Omental fat pad (tissue), 4 donors: ENCODE measurements around the gene COA1. TPM values are rescaled to one million over a fixed set of nuclear protein-coding genes. Genes with fewer than 3 reads are reported as not detected.
A peak's percentile ranks its signal among the peaks of the same experiment; 100 is the strongest.

Experiments used
- ATAC-seq: fragments of 150-250 bp; one replicate; pipeline ENCODE4 v1.9.1; 2016; ENCODE audit warnings: mild to moderate bottlenecking, moderate library complexity; ENCODE audit not compliant: low FRiP score
- DNase-seq: peaks from one replicate; pipeline ENCODE4 v3.0.0-alpha.2; 2019; ENCODE audit warnings: low spot score
- total RNA-seq, 4 donors: library from RNA; depleted of rRNA; stranded (reverse); fragments of >200 nt; gene quantifications; one replicate each; pipeline ENCODE4 v1.1.0, GENCODE V29; 2016
- TF ChIP-seq, protein P1 (sequence below), 3 donors: fragments of 450-650 bp; IDR thresholded peaks; one replicate each; pipeline ENCODE4 v1.5.1; 2016 to 2017; ENCODE audit warnings: antibody characterized with exemption in 3 of 3, mild to moderate bottlenecking in 3 of 3, moderate library complexity in 2 of 3

Gene COA1
- total RNA-seq, 4 donors from 2014 or later: 34.5 to 57.4 (median 44.3) TPM

- DNase-seq: no peak
- no peak for ATAC-seq
- TF ChIP-seq, protein P1, sequence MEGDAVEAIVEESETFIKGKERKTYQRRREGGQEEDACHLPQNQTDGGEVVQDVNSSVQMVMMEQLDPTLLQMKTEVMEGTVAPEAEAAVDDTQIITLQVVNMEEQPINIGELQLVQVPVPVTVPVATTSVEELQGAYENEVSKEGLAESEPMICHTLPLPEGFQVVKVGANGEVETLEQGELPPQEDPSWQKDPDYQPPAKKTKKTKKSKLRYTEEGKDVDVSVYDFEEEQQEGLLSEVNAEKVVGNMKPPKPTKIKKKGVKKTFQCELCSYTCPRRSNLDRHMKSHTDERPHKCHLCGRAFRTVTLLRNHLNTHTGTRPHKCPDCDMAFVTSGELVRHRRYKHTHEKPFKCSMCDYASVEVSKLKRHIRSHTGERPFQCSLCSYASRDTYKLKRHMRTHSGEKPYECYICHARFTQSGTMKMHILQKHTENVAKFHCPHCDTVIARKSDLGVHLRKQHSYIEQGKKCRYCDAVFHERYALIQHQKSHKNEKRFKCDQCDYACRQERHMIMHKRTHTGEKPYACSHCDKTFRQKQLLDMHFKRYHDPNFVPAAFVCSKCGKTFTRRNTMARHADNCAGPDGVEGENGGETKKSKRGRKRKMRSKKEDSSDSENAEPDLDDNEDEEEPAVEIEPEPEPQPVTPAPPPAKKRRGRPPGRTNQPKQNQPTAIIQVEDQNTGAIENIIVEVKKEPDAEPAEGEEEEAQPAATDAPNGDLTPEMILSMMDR (IDR thresholded peaks at IDR 0.05): no peak
These were observed 83.6 kb downstream of the COA1 start for GRCh38 chr7:43645699-43646226.

DNA sequence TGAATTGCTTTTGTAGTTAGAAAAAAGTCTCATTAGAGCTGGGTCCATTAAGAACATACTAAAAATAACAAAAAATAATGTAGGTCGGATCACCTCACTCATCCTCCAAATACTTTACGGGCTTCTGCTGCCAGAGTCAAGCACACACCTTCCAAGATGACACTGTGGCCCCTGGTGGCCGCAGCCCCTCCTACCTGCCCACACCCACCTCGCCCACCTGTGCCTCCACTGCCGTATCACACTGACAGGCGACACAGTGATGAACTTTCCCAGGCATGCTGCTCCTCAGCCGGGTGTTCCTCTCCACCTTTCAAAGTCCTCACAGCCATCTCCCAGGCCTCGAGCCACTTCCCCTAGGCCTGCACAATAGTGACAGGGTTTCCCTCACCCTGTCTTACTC is 85.5 kb downstream of the COA1 start:
- DNase-seq: no peak
- ATAC-seq: no peak

DNA sequence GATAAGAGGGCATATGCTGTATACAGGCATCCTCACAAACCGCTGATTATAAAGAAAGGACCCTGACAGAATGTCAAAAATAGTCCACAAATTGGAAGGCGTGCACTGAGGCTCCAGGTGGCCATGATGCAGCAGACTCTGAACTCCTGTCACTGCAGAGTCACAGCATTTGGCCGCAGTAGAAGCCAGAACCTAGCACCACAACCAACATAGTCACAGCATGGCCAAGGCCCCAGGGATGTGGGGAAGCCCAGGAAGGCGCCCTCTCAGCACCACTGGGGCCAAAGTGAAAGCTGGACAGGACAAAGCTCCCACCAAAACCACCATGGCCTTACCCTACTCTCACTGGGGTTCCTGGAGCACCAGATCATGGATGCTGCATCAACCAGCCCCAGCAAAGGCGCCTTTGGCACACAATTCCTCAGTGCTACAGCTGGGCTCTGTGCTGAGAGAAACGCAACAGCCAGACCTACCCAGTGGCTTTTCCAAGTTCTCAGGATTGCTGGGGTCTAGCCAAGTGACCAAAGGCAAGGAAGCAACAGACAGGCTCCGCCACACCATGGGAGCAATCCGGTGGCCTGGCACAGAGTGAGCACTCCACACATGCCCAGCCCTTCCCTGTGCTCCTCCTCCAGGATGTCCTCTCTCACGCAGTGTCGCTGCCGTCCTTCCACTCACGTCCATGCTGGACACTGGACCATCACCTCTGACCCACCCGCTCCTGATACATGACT is 86.3 kb downstream of the COA1 start:
- TF ChIP-seq, protein P1 (IDR thresholded peaks at IDR 0.05): no peak
- ATAC-seq (no peak), DNase-seq (no peak)

More for the DNA sequence above, 85.5 kb downstream of the COA1 start:
- TF ChIP-seq, protein P1 (IDR thresholded peaks at IDR 0.05): no peak

- ATAC-seq (no peak), DNase-seq (no peak)
- TF ChIP-seq, protein P1 (IDR thresholded peaks at IDR 0.05): no peak
These were observed 88.6 kb downstream of the COA1 start for GRCh38 chr7:43640679-43641078.

- no peak for DNase-seq
- peak; percentile 63 for ATAC-seq
- TF ChIP-seq, protein P1 (IDR thresholded peaks at IDR 0.05): no peak
These were observed 89.3 kb downstream of the COA1 start for GRCh38 chr7:43639858-43640491.

GRCh38 chr7:43637114-43637806 is 92.1 kb downstream of the COA1 start:
- ATAC-seq (no peak), DNase-seq (no peak)
- TF ChIP-seq, protein P1 (IDR thresholded peaks at IDR 0.05): no peak
